HCT116 (cell line): ENCODE measurements around the gene PLPP7. TPM values are rescaled to one million over a fixed set of nuclear protein-coding genes. Genes with fewer than 3 reads are reported as not detected.

ENCODE experiments used
- ATAC-seq: fragments of 200-7000 bp; cut with Tn5 transposase; 2 replicates; pipeline ENCODE4 v1.9.1; 2020; ENCODE audit warnings: mild to moderate bottlenecking, moderate library complexity
- BruUV-seq: library from RNA; stranded (reverse); fragments of 400-500 nt; replicated peaks from 2 replicates; lab custom pipeline; 2021; lab: Mats Ljungman, UMichigan
- CTCF ChIA-PET: fragments of 300-600 bp; sonication (Branson Sonifier 250); formaldehyde crosslinking; loops from one replicate; lab custom pipeline; 2021; ENCODE audit warnings: antibody characterized with exemption; lab: Charles Lee
- POLR2A ChIA-PET: fragments of 300-600, 350-600 bp; sonication (Branson Sonifier 250); formaldehyde crosslinking; loops from one replicate; lab custom pipeline; 2021; ENCODE audit warnings: antibody characterized with exemption; lab: Charles Lee
- RAD21 ChIA-PET, 2 experiments: fragments of 300-600 bp; sonication (Branson Sonifier 250); formaldehyde crosslinking; loops; one replicate each; lab custom pipeline; 2023; ENCODE audit warnings: low total read pairs in 2 of 2; ENCODE audit not compliant: uncharacterized antibody in 2 of 2, unreplicated experiment in 2 of 2, low non-redundant PET in 1 of 2; lab: Charles Lee
- DNase-seq: peaks from one replicate; pipeline ENCODE4 v3.0.0-alpha.2; 2010; ENCODE audit warnings: low read depth, low spot score
- H2AFZ ChIP-seq: fragments of 200-600 bp; shearing (Covaris generic), sonication (generic); 2 replicates; pipeline ENCODE4 v1.6.1; 2017; ENCODE audit warnings: low read depth, mixed run types, mixed read lengths, antibody characterized with exemption, low read length; ENCODE audit not compliant: poor library complexity, severe bottlenecking
- H3K27ac ChIP-seq: 2 replicates; pipeline ENCODE4 v1.5.1; 2012; ENCODE audit warnings: low read depth, low read length
- H3K27me3 ChIP-seq: fragments of 200-600 bp; sonication (generic); 2 replicates; pipeline ENCODE4 v1.6.1; 2016; ENCODE audit warnings: mixed run types, low read length, mixed read lengths; ENCODE audit not compliant: insufficient read depth
- H3K36me3 ChIP-seq, 2 experiments: fragments of 200-500 bp in 1 of 2; fragments of 200-600 bp in 1 of 2; sonication (Bioruptor generic) in 1 of 2; sonication (generic) in 1 of 2; 2 replicates each; pipeline versions ENCODE4 v1.5.1 to v1.6.1; 2014 to 2016; ENCODE audit warnings: low read length in 2 of 2, inconsistent platforms in 1 of 2, mixed read lengths in 1 of 2, mixed run types in 1 of 2; ENCODE audit not compliant: insufficient read depth in 2 of 2, control insufficient read depth in 1 of 2
- H3K4me1 ChIP-seq, 2 experiments: fragments of 200-600 bp in 1 of 2; sonication (generic) in 1 of 2; 2 replicates each; pipeline versions ENCODE4 v1.5.1 to v1.6.1; 2012 to 2017; ENCODE audit warnings: low read length in 2 of 2, inconsistent platforms in 1 of 2, mild to moderate bottlenecking in 1 of 2, mixed read lengths in 1 of 2, mixed run types in 1 of 2, moderate library complexity in 1 of 2; ENCODE audit not compliant: insufficient read depth in 2 of 2, control insufficient read depth in 1 of 2
- H3K4me2 ChIP-seq: fragments of 200-600 bp; sonication (generic); 2 replicates; pipeline ENCODE4 v1.6.1; 2017; ENCODE audit warnings: mixed run types, low read length, mixed read lengths
- H3K4me3 ChIP-seq, 2 experiments: fragments of 200-600 bp in 1 of 2; sonication (generic) in 1 of 2; replicated peaks in 1 of 2; 2 replicates each; pipeline ENCODE4 v1.5.1; 2011 to 2016; ENCODE audit warnings: low read length in 2 of 2, control low read depth in 1 of 2, low read depth in 1 of 2, mild to moderate bottlenecking in 1 of 2, mixed read lengths in 1 of 2, mixed run types in 1 of 2
- H3K79me2 ChIP-seq: fragments of 200-600 bp; sonication (generic); 2 replicates; pipeline ENCODE4 v1.6.1; 2017; ENCODE audit warnings: mild to moderate bottlenecking, mixed run types, low read length, moderate library complexity, mixed read lengths; ENCODE audit not compliant: insufficient read depth
- H3K9ac ChIP-seq: fragments of 200-600 bp; sonication (generic); 2 replicates; pipeline ENCODE4 v1.6.1; 2016; ENCODE audit warnings: low read length, mixed read lengths
- H3K9me2 ChIP-seq: fragments of 200-600 bp; sonication (generic), shearing (Covaris generic); 2 replicates; pipeline ENCODE4 v1.6.1; 2017; ENCODE audit warnings: mixed run types, mild to moderate bottlenecking, moderate library complexity; ENCODE audit not compliant: insufficient read depth
- H3K9me3 ChIP-seq, 2 experiments: fragments of 200-500 bp in 1 of 2; fragments of 200-600 bp in 1 of 2; sonication (Bioruptor generic) in 1 of 2; sonication (generic) in 1 of 2; 2 replicates each; pipeline ENCODE4 v1.6.1; 2014 to 2017; ENCODE audit warnings: low read length in 2 of 2, mixed read lengths in 2 of 2, inconsistent platforms in 1 of 2, low read depth in 1 of 2, mild to moderate bottlenecking in 1 of 2, mixed run types in 1 of 2, moderate library complexity in 1 of 2; ENCODE audit not compliant: control insufficient read depth in 1 of 2, insufficient read depth in 1 of 2
- H4K20me1 ChIP-seq: fragments of 200-600 bp; sonication (generic), shearing (Covaris generic); 2 replicates; pipeline ENCODE4 v1.6.1; 2017; ENCODE audit warnings: mixed run types, mild to moderate bottlenecking, moderate library complexity; ENCODE audit not compliant: insufficient read depth
- CBX3 ChIP-seq: IDR thresholded peaks from 2 replicates; pipeline ENCODE4 v1.6.1; 2012; ENCODE audit warnings: low read depth
- CEBPB ChIP-seq: IDR thresholded peaks from 2 replicates; pipeline ENCODE4 v1.6.1; 2012; ENCODE audit warnings: low read depth
- CTCF ChIP-seq, 3 experiments: fragments of 200-600 bp in 1 of 3; sonication (generic) in 1 of 3; IDR thresholded peaks in 2 of 3; conservative IDR thresholded peaks in 1 of 3; 2 replicates each; pipeline ENCODE4 v1.5.1; 2012 to 2017; ENCODE audit warnings: low read depth in 2 of 3, low read length in 2 of 3, antibody characterized with exemption in 1 of 3, borderline replicate concordance in 1 of 3, control low read depth in 1 of 3, mild to moderate bottlenecking in 1 of 3, mixed read lengths in 1 of 3, mixed run types in 1 of 3, moderate library complexity in 1 of 3; ENCODE audit not compliant: insufficient read depth in 1 of 3
- EGR1 ChIP-seq: IDR thresholded peaks from 2 replicates; pipeline ENCODE4 v1.6.1; 2012; ENCODE audit warnings: low read depth
- FOSL1 ChIP-seq: IDR thresholded peaks from 2 replicates; pipeline ENCODE4 v1.6.1; 2012; ENCODE audit warnings: low read depth
- POLR2A ChIP-seq: IDR thresholded peaks from 2 replicates; pipeline ENCODE4 v1.7.0; 2011; ENCODE audit warnings: borderline replicate concordance; ENCODE audit not compliant: insufficient read depth, insufficient read length; ENCODE audit errors: extremely low read depth
- POLR2AphosphoS5 ChIP-seq: IDR thresholded peaks from 2 replicates; pipeline ENCODE4 v1.6.1; 2011; ENCODE audit warnings: mild to moderate bottlenecking, low read depth, low read length, moderate library complexity
- REST ChIP-seq: IDR thresholded peaks from 2 replicates; pipeline ENCODE4 v1.6.1; 2012; ENCODE audit warnings: low read depth
- SP1 ChIP-seq: IDR thresholded peaks from 2 replicates; pipeline ENCODE4 v1.6.1; 2012; ENCODE audit warnings: low read depth
- SRF ChIP-seq: IDR thresholded peaks from 2 replicates; pipeline ENCODE4 v1.6.1; 2012; ENCODE audit warnings: low read depth
- TCF7L2 ChIP-seq: IDR thresholded peaks from 2 replicates; pipeline ENCODE4 v1.7.0; 2011; ENCODE audit warnings: borderline replicate concordance, inconsistent platforms; ENCODE audit not compliant: insufficient read depth, insufficient read length; ENCODE audit errors: extremely low read depth
- YY1 ChIP-seq: IDR thresholded peaks from 2 replicates; pipeline ENCODE4 v1.6.1; 2011; ENCODE audit warnings: low read length, low read depth, moderate library complexity, mild to moderate bottlenecking; ENCODE audit not compliant: insufficient replicate concordance; ENCODE audit errors: extremely low read depth
- ZFX ChIP-seq: fragments of 450-650 bp; IDR thresholded peaks from 2 replicates; pipeline ENCODE4 v1.6.1; 2017
- ZNF274 ChIP-seq: fragments of 200-500 bp; sonication (Bioruptor generic); IDR thresholded peaks from 2 replicates; pipeline ENCODE4 v1.6.1; 2014; ENCODE audit warnings: mild to moderate bottlenecking, low read depth, low read length, inconsistent platforms
- intact Hi-C: fragments of 100-400 bp; cut with micrococcal nuclease; formaldehyde crosslinking; loops from 2 replicates; pipeline ENCODE4 v1.10.0; 2022
- total RNA-seq: library from RNA; stranded (reverse); gene quantifications from one replicate; pipeline ENCODE4 v1.2.1, GENCODE V29; 2021; ENCODE audit not compliant: unreplicated experiment

Gene PLPP7
- total RNA-seq, 1 experiment from 2014 or later = 0.37 TPM

GRCh38 chr9:131272212-131272611 lies 17.3 kb upstream of the PLPP7 start:
- BruUV-seq = no TSS peak
- no peak overlapping the region for H3K27ac ChIP-seq
- ATAC-seq (no peak), DNase-seq (no peak)
- CTCF ChIA-PET = no interaction called here
- H4K20me1 ChIP-seq = no peaks in the 10 kb centered on the region
- POLR2A ChIA-PET = no interaction called here
- no peak overlapping the region for H3K4me2 ChIP-seq
- no peaks in the 10 kb centered on the region for H3K9me2 ChIP-seq
- no peaks in the 10 kb centered on the region for H3K9me3 ChIP-seq
- TF ChIP-seq CBX3 (no peak), ZFX (no peak), EGR1 (no peak), POLR2A (no peak), TCF7L2 (no peak), YY1 (no peak), SRF (no peak), CEBPB (no peak), ZNF274 (no peak), REST (no peak), FOSL1 (no peak), POLR2AphosphoS5 (no peak), SP1 (no peak), CTCF (IDR thresholded peaks at IDR 0.05 in 2 of 3, conservative IDR thresholded peaks at IDR 0.05 in 1 of 3; ENCODE audit: borderline replicate concordance in 1 of 3, insufficient read depth in 1 of 3, low read depth in 2 of 3, low read length in 2 of 3) (no peak)
- RAD21 ChIA-PET = no interaction called here
- H3K4me3 ChIP-seq = no peak overlapping the region
- H3K36me3 ChIP-seq = no peaks in the 10 kb centered on the region
- H3K27me3 ChIP-seq = no peaks in the 10 kb centered on the region
- intact Hi-C loops = no loop called here
- no peaks in the 10 kb centered on the region for H3K4me1 ChIP-seq
- no peak overlapping the region for H2AFZ ChIP-seq
- no peaks in the 10 kb centered on the region for H3K79me2 ChIP-seq
- no peak overlapping the region for H3K9ac ChIP-seq
